ENCODE measurements around the gene CAMK1D. TPM values are rescaled to one million over a fixed set of nuclear protein-coding genes. Genes with fewer than 3 reads are reported as not detected.

CAMK1D gene
- total and polyA plus RNA-seq, 2 of the 8 experiments (the other 6 are each of a cell fraction or from before 2014, with no cell fraction given): 3.5 to 10.6 TPM

DNA sequence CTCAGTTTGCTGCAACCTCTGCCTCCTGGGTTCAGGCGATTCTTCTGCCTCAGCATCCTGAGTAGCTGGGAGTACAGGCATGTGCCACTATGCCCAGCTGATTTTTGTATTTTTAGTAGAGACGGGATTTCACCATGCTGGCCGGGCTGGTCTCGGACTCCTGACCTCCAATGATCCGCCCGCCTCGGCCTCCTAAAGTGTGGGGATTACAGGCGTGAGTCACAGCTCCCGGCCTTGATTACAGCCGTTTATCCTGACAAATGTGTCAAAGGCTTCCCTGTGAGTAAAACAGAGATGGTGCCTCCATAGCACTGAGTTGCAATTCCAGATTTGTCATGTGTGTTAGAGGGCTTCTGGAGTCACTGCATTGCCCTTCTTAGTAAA lies 378.5 kb downstream of the CAMK1D start:
- 94% methylated on average over 10 of the region's 10 CpGs; no CpG with 5 or more reads in 1 of the 2 experiments for WGBS, 2 experiments (ENCODE audit: extremely low coverage in 1 of 2, insufficient coverage in 1 of 2, insufficient read length in 1 of 2, insufficient replicate concordance in 2 of 2, low coverage in 1 of 2, low lambda C conversion rate in 2 of 2, missing lambda C conversion rate in 1 of 2)
- Histone ChIP-seq H4K20me1 (replicated peaks in 1 of 2; ENCODE audit: control insufficient read depth in 1 of 2, insufficient read depth in 2 of 2, low read length in 2 of 2) (no peaks in the 10 kb centered on the region), H3K14ac (ENCODE audit: insufficient read length) (no peak overlapping the region), H3K79me1 (ENCODE audit: low read depth, low read length) (no peaks in the 10 kb centered on the region), H3K4ac (replicated peaks; ENCODE audit: insufficient read length, low read depth, low read length) (no peak overlapping the region), H3K4me1 (replicated peaks in 1 of 4; ENCODE audit: control insufficient read depth in 3 of 4, insufficient read depth in 4 of 4, low read length in 3 of 4) (peaks cover 0 to 9% (median 2%) of the 10 kb centered on the region in 4 experiments; a peak in 5 of 7 replicates), H2AK5ac (ENCODE audit: low read depth, low read length) (no peak overlapping the region), H3K27me3 (replicated peaks in 1 of 4; ENCODE audit: control insufficient read depth in 3 of 4, extremely low read depth in 1 of 4, insufficient read depth in 3 of 4, low read length in 3 of 4) (no peaks in the 10 kb centered on the region), H2AFZ (ENCODE audit: low read length) (no peak overlapping the region), H3K23me2 (ENCODE audit: low read depth, low read length) (no peaks in the 10 kb centered on the region), H3K23ac (ENCODE audit: insufficient read length) (no peak overlapping the region), H2BK12ac (ENCODE audit: low read depth, low read length) (no peak overlapping the region), H3K4me2 (ENCODE audit: insufficient read depth in 1 of 2, low read depth in 2 of 2, low read length in 2 of 2) (no peak overlapping the region), H4K5ac (ENCODE audit: insufficient read length, low read depth, low read length) (no peak overlapping the region), H3K18ac (ENCODE audit: extremely low read depth, low read length) (no peak overlapping the region), H3K27ac (ENCODE audit: low read depth, low read length) (no peak overlapping the region), H3K36me3 (ENCODE audit: control insufficient read depth in 2 of 4, insufficient read depth in 4 of 4, low read length in 3 of 4) (no peaks in the 10 kb centered on the region), H4K8ac (ENCODE audit: extremely low read depth, insufficient read depth, low read length) (no peak overlapping the region), H2BK5ac (ENCODE audit: low read depth, low read length) (no peak overlapping the region), H2BK20ac (ENCODE audit: low read length) (no peak overlapping the region), H4K91ac (replicated peaks; ENCODE audit: insufficient read length, low read length) (no peak overlapping the region), H3K79me2 (ENCODE audit: control insufficient read depth in 1 of 2, insufficient read depth in 2 of 2, low read length in 2 of 2) (no peaks in the 10 kb centered on the region), H3K56ac (replicated peaks; ENCODE audit: insufficient read length, low read depth, low read length) (no peak overlapping the region), H3K4me3 (ENCODE audit: extremely low read depth in 1 of 4, insufficient read depth in 2 of 4, low read depth in 3 of 4, low read length in 4 of 4) (no peak overlapping the region), H2BK15ac (ENCODE audit: low read length) (no peak overlapping the region), H2BK120ac (replicated peaks; ENCODE audit: low read depth, low read length) (no peak overlapping the region), H3K9ac (replicated peaks in 1 of 4; ENCODE audit: extremely low read depth in 1 of 4, low read depth in 3 of 4, low read length in 3 of 4) (no peak overlapping the region), H3K9me3 (ENCODE audit: insufficient read depth in 2 of 2, low read depth in 1 of 2, low read length in 1 of 2) (no peaks in the 10 kb centered on the region)
- FAIRE-seq (no peak), DNase-seq (ENCODE audit: low read depth in 1 of 2, low spot score in 2 of 2) (no peak)
- CTCF ChIA-PET (ENCODE audit: partially characterized antibody): interaction anchor here (1.0 to 5.0 kb wide), 10 partner anchors 12 to 346 kb away, joined by 3 to 36 read pairs (median 6); no protein-coding TSS in a partner anchor
- POLR2A ChIA-PET (ENCODE audit: partially characterized antibody): no interaction called here
- TF ChIP-seq EP300 (IDR thresholded peaks at IDR 0.05; ENCODE audit: borderline replicate concordance in 1 of 2, low read depth in 2 of 2, low read length in 2 of 2) (no peak), TEAD4 (IDR thresholded peaks at IDR 0.05; ENCODE audit: low read depth, low read length) (no peak), PHF8 (conservative IDR thresholded peaks at IDR 0.05; ENCODE audit: low read depth, low read length) (no peak), BCL11A (IDR thresholded peaks at IDR 0.05; ENCODE audit: low read depth in 2 of 2, low read length in 2 of 2) (no peak), POLR2A (IDR thresholded peaks at IDR 0.05; ENCODE audit: control extremely low read depth in 1 of 2, low read depth in 2 of 2, low read length in 2 of 2) (no peak), RBBP5 (IDR thresholded peaks at IDR 0.05; ENCODE audit: borderline replicate concordance, low read depth, low read length) (no peak), FOSL1 (IDR thresholded peaks at IDR 0.05; ENCODE audit: insufficient read depth, low read depth, low read length) (no peak), CHD2 (IDR thresholded peaks at IDR 0.05; ENCODE audit: low read length) (no peak), JUN (IDR thresholded peaks at IDR 0.05; ENCODE audit: low read depth, low read length) (no peak)

Measured in H1 (cell line).